CD14-positive monocyte (primary cell): Measurements from ENCODE around the gene C17orf67. TPM values are rescaled to one million over a fixed set of nuclear protein-coding genes. Genes with fewer than 3 reads are reported as not detected.
A peak's percentile ranks its signal among the peaks of the same experiment; 100 is the strongest.

Experiments
- DNase-seq, 3 donors: peaks; one replicate each; pipeline ENCODE4 v3.0.0-alpha.2; 2011 to 2022
- H2AFZ ChIP-seq: 2 replicates; pipeline ENCODE4 v1.6.0; 2012; ENCODE audit warnings: mild to moderate bottlenecking, low read depth, low read length, inconsistent platforms; ENCODE audit not compliant: insufficient read depth, poor library complexity, severe bottlenecking
- H3K27ac ChIP-seq, 2 donors: 1 replicate in 1 of 2; 2 replicates in 1 of 2; pipeline ENCODE4 v1.5.1; 2012 to 2013; ENCODE audit warnings: low read length in 2 of 2, control low read depth in 1 of 2, inconsistent platforms in 1 of 2, low read depth in 1 of 2, mild to moderate bottlenecking in 1 of 2
- H3K27me3 ChIP-seq, 2 donors: one replicate each; pipeline versions ENCODE4 v1.6.0 to v1.6.1; 2011 to 2013; ENCODE audit warnings: low read length in 2 of 2; ENCODE audit not compliant: control insufficient read depth in 2 of 2, insufficient read depth in 2 of 2
- H3K36me3 ChIP-seq, 2 donors: replicated peaks in 1 of 2; 1 replicate in 1 of 2; 2 replicates in 1 of 2; pipeline versions ENCODE4 v1.5.1 to v1.6.1; 2012 to 2013; ENCODE audit warnings: low read length in 2 of 2, control low read depth in 1 of 2, inconsistent platforms in 1 of 2, mild to moderate bottlenecking in 1 of 2; ENCODE audit not compliant: insufficient read depth in 2 of 2, control insufficient read depth in 1 of 2
- H3K4me1 ChIP-seq, 2 donors: 1 replicate in 1 of 2; 2 replicates in 1 of 2; pipeline versions ENCODE4 v1.5.1 to v1.6.1; 2012 to 2013; ENCODE audit warnings: low read length in 2 of 2, control low read depth in 1 of 2, inconsistent platforms in 1 of 2, mild to moderate bottlenecking in 1 of 2, moderate library complexity in 1 of 2; ENCODE audit not compliant: insufficient read depth in 2 of 2, control insufficient read depth in 1 of 2
- H3K4me2 ChIP-seq: replicated peaks from 2 replicates; pipeline ENCODE3; 2012; ENCODE audit warnings: low read length, moderate library complexity, mild to moderate bottlenecking; ENCODE audit not compliant: poor library complexity, severe bottlenecking; ENCODE audit errors: extremely low read depth
- H3K4me3 ChIP-seq, 3 experiments: fragments of 200-600 bp in 1 of 3; sonication (generic) in 1 of 3; replicated peaks in 1 of 3; 1 replicate in 2 of 3; 2 replicates in 1 of 3; pipeline ENCODE4 v1.5.1; 2011 to 2013; ENCODE audit warnings: low read length in 3 of 3, mild to moderate bottlenecking in 3 of 3, control low read depth in 2 of 3, low read depth in 2 of 3, inconsistent platforms in 1 of 3, moderate library complexity in 1 of 3
- H3K79me2 ChIP-seq: 2 replicates; pipeline ENCODE4 v1.6.0; 2012; ENCODE audit warnings: mild to moderate bottlenecking, control low read depth, inconsistent platforms, low read length, moderate library complexity; ENCODE audit not compliant: insufficient read depth
- H3K9ac ChIP-seq: 2 replicates; pipeline ENCODE4 v1.6.0; 2017; ENCODE audit warnings: low read length, mild to moderate bottlenecking; ENCODE audit not compliant: insufficient read depth, poor library complexity, severe bottlenecking
- H3K9me3 ChIP-seq, 2 donors: replicated peaks in 1 of 2; 1 replicate in 1 of 2; 2 replicates in 1 of 2; pipeline versions ENCODE4 v1.5.1 to v1.6.1; 2012 to 2013; ENCODE audit warnings: low read length in 2 of 2, control low read depth in 1 of 2; ENCODE audit not compliant: control insufficient read depth in 1 of 2, insufficient read depth in 1 of 2
- H4K20me1 ChIP-seq: 2 replicates; pipeline ENCODE4 v1.6.0; 2012; ENCODE audit warnings: mild to moderate bottlenecking, low read length, control low read depth, moderate library complexity; ENCODE audit not compliant: insufficient read depth
- H3K27ac Mint-ChIP-seq, 7 donors: one replicate each; pipeline ENCODE4 v1.8.0; 2020; ENCODE audit warnings: mild to moderate bottlenecking in 7 of 7, mixed read lengths in 7 of 7, moderate library complexity in 6 of 7, inconsistent platforms in 2 of 7
- H3K27me3 Mint-ChIP-seq, 3 donors: one replicate each; pipeline ENCODE4 v1.8.0; 2021 to 2022; ENCODE audit warnings: low read depth in 3 of 3, mild to moderate bottlenecking in 3 of 3, mixed read lengths in 3 of 3, moderate library complexity in 3 of 3, inconsistent platforms in 1 of 3
- H3K36me3 Mint-ChIP-seq, 2 donors: one replicate each; pipeline ENCODE4 v1.8.0; 2020; ENCODE audit warnings: mixed read lengths in 2 of 2, inconsistent platforms in 1 of 2, mild to moderate bottlenecking in 1 of 2
- H3K4me1 Mint-ChIP-seq: one replicate; pipeline ENCODE4 v1.8.0; 2020; ENCODE audit warnings: mild to moderate bottlenecking, mixed read lengths
- H3K4me3 Mint-ChIP-seq, 2 donors: one replicate each; pipeline ENCODE4 v1.8.0; 2020; ENCODE audit warnings: mild to moderate bottlenecking in 2 of 2, mixed read lengths in 2 of 2, moderate library complexity in 1 of 2
- H3K9me3 Mint-ChIP-seq, 7 donors: one replicate each; pipeline ENCODE4 v1.8.0; 2020 to 2022; ENCODE audit warnings: mixed read lengths in 7 of 7, mild to moderate bottlenecking in 6 of 7, moderate library complexity in 6 of 7, inconsistent platforms in 2 of 7
- CTCF ChIP-seq: fragments of 200-600 bp; IDR thresholded peaks from one replicate; pipeline ENCODE4 v1.8.0; 2022; ENCODE audit warnings: antibody characterized with exemption, mild to moderate bottlenecking
- WGBS: methylation state at CpG from one replicate; pipeline ENCODE4 v1.1.5; 2013; ENCODE audit warnings: missing lambda C conversion rate; ENCODE audit not compliant: insufficient coverage; 5-methylcytosine and 5-hydroxymethylcytosine counted together
- intact Hi-C, 2 donors: fragments of 100-400 bp; cut with micrococcal nuclease; formaldehyde crosslinking; loops; one replicate each; pipeline versions ENCODE4 v1.15.0 to v1.15.1; 2023
- polyA minus RNA-seq: library from RNA; depleted of rRNA, polyadenylated mRNA; stranded (reverse); fragments of >200 nt; gene quantifications from 2 replicates; pipeline ENCODE4 v1.2.3, GENCODE V29; 2012
- polyA plus RNA-seq, 3 donors: library from polyadenylated mRNA; depleted of rRNA in 1 of 3; unstranded in 2 of 3; stranded (reverse) in 1 of 3; fragments of 300-500 nt in 2 of 3; fragments of >200 nt in 1 of 3; fragmentation: Illumina TruSeq in 2 of 3; gene quantifications; 1 replicate in 2 of 3; 2 replicates in 1 of 3; pipeline ENCODE4 v1.2.3, GENCODE V29; 2012 to 2021
- total RNA-seq, 12 experiments: library from RNA in 1 of 12; stranded (reverse) in 1 of 12; fragments of 120-200 nt in 1 of 12; gene quantifications; one replicate each; pipeline ENCODE4 v1.2.4 and lab custom pipeline; 2013 to 2026; ENCODE audit warnings: mixed read lengths in 6 of 12, inconsistent platforms in 1 of 12

Gene C17orf67
- total RNA-seq (2013), result 0.91 TPM
- under 1 TPM; 0.56 to 0.57 (median 0.56) TPM for polyA plus RNA-seq
- 0.83 and 1.3 TPM in 2 replicates for polyA minus RNA-seq
- 2.3 to 8.9 (median 4.0) reads per million in 11 experiments for total RNA-seq (lab: John Stamatoyannopoulos, UW)

- peaks cover 12% of the 10 kb centered on the region for H4K20me1 ChIP-seq
- H3K79me2 ChIP-seq, result peaks cover 12% of the 10 kb centered on the region
- peak within 1 kb of the TSS; percentile 62 to 91 (median 77) for H3K27ac Mint-ChIP-seq
- H3K9me3 ChIP-seq, result no peaks in the 10 kb centered on the region
- H3K27me3 ChIP-seq, result no peaks in the 10 kb centered on the region
- H2AFZ ChIP-seq, result peak within 1 kb of the TSS; percentile 92
- no peak for TF ChIP-seq CTCF
- H3K4me3 ChIP-seq, result peak within 1 kb of the TSS; percentile 38 to 85 (median 57)
- peaks cover 0 to 4% of the 10 kb centered on the region in 2 donors for H3K36me3 ChIP-seq
- H3K9ac ChIP-seq, result peak within 1 kb of the TSS; percentile 66
- peak within 1 kb of the TSS; percentile 3 to 70 for H3K27ac ChIP-seq
- H3K27me3 Mint-ChIP-seq, result peaks cover 2 to 9% (median 5%) of the 10 kb centered on the region in 3 donors
- intact Hi-C loops, result loop anchor here (5.0 kb wide), 2 partner anchors 78 to 143 kb away; partner anchors contain the start of genes SCPEP1 (in 1 of the 2) and TRIM25 (in 1 of the 2)
- no peaks in the 10 kb centered on the region for H3K9me3 Mint-ChIP-seq
- H3K36me3 Mint-ChIP-seq, result peaks cover 12 to 30% of the 10 kb centered on the region in 2 donors
- H3K4me1 ChIP-seq, result peaks cover 26 to 30% of the 10 kb centered on the region in 2 donors
- peak within 1 kb of the TSS; percentile 94 for H3K4me3 Mint-ChIP-seq
- WGBS, result under 1% methylated on average over 62 of the region's 66 CpGs
- H3K4me2 ChIP-seq, result peak within 1 kb of the TSS; percentile 94
- peaks cover 22% of the 10 kb centered on the region for H3K4me1 Mint-ChIP-seq
- DNase-seq, result peak; percentile 90 to 95 (median 94)
Observed at GRCh38 chr17:56833809-56834379, at the start of gene C17orf67, which contains the start of gene DGKE. Gene C17orf67, minus strand, starts transcription at chr17:56833920. Its CDS starts 18,110 bp downstream, at chr17:56815810. Gene DGKE, plus strand, starts transcription at chr17:56834151. Its CDS starts 645 bp downstream, at chr17:56834796.

GRCh38 chr17:56881685-56882295 is 48.1 kb upstream of the C17orf67 start:
- peaks cover 27 to 30% of the 10 kb centered on the region in 2 donors for H3K36me3 Mint-ChIP-seq
- peak overlapping the region in 3 of 7 donors; percentile 22 to 49 (median 44) for H3K27ac Mint-ChIP-seq
- Histone ChIP-seq H4K20me1 (peaks cover 32% of the 10 kb centered on the region), H3K4me1 (peaks cover 36 to 61% of the 10 kb centered on the region in 2 donors), H3K27me3 (no peaks in the 10 kb centered on the region), H3K4me3 (no peak overlapping the region), H3K9ac (no peak overlapping the region), H3K4me2 (no peak overlapping the region), H3K9me3 (peaks cover 0 to 14% of the 10 kb centered on the region in 2 donors), H3K79me2 (no peaks in the 10 kb centered on the region), H3K27ac (no peak overlapping the region), H2AFZ (no peak overlapping the region), H3K36me3 (peaks cover 5 to 20% of the 10 kb centered on the region in 2 donors)
- WGBS, result 100% methylated on average over 1 of the region's 3 CpGs
- no peak overlapping the region for H3K4me3 Mint-ChIP-seq
- H3K27me3 Mint-ChIP-seq, result peaks cover 0 to 3% (median 0%) of the 10 kb centered on the region in 3 donors
- peaks cover 5 to 20% (median 15%) of the 10 kb centered on the region in 7 donors for H3K9me3 Mint-ChIP-seq
- H3K4me1 Mint-ChIP-seq, result peaks cover 63% of the 10 kb centered on the region
- intact Hi-C loops, result no loop called here
- no peak for TF ChIP-seq CTCF
- no peak for DNase-seq
